Activated CD8-positive, alpha-beta memory T cell treated with anti-CD3 and anti-CD28 coated beads for 4 hours (primary cell): Measurements from ENCODE around the gene TPSD1.
"Not testable (repeated sequence)": the region's sequence is repeated elsewhere in the genome, so short reads cannot be mapped to it uniquely, and the experiment has no call there.

Experiments used
- DNase-seq, 2 donors: peaks; one replicate each; pipeline ENCODE4 v3.0.0-alpha.2; 2020; ENCODE audit warnings: low read depth in 2 of 2

TPSD1 gene

DNA sequence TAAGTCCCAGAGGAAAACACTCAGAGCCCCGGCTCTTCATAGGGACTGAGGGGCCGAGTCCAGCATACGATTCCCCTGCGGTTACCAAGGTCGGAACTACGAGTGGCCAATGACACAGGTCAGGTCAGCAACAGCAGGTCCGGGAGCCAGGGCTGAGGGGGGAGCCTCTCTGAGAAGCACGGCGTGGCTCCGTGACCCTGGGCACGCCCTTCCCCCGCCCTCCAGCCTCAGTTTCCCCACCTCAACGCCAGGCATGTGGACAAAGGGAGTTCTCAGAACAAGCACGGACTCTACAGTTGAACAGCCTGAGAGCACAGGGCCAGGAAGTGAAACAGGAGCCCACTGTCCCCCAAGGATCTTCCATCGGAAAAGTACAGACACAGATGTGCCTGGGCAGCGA, 25.6 kb downstream of the TPSD1 start:
- DNase-seq = no peak

DNA sequence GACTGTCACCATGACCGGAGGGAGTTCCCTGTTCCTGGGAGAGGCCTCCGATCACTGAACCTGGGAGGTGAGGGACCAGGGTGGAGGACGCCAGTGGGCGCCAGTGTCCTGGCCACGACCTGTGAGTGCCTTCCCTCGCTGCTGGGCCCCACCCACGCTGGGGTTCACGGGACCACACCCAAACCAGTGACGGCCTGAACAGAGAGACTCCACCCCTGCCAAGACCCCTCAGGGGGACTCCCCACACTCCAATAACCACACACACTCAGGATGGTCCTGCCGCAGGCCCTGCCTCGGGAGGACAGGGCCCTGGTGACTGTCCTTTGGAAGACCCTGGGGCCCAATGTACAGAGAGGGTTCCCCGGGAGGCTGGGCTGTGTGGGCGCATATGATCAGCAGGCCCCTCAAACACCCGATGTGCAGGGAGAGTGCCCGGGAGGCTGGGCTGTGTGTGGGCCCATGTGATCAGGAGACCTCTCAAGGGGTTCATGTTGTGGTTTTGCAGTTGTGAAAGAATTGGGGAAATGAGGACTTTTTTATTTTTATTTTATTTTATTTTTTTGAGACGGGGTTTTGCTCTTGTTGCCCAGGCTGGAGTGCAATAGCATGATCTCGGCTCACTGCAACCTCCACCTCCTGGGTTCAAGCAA, 26.6 kb downstream of the TPSD1 start:
- DNase-seq = no peak

DNA sequence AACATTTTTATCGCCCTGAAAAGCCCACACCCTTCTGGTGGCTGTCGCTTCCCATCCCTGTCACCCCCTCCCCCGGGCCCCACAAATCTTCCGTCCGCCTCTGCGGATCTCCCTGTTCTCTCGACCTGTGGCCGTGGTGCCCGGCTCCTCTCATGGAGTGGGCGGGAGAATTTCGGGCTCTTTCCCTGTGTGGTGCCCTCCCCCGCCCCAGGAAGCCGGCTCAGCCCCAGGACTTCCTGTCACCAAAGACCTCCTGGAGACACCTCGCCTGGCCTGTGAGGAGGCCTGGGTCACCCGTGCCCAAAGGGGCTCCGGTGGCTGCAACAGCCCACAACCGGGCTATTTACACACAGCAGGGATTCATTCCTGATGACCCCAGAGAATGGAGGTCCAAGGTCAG, 27.4 kb downstream of the TPSD1 start:
- no peak for DNase-seq

GRCh38 chr16:1283996-1284616, 28.2 kb downstream of the TPSD1 start:
- DNase-seq = no peak

DNA sequence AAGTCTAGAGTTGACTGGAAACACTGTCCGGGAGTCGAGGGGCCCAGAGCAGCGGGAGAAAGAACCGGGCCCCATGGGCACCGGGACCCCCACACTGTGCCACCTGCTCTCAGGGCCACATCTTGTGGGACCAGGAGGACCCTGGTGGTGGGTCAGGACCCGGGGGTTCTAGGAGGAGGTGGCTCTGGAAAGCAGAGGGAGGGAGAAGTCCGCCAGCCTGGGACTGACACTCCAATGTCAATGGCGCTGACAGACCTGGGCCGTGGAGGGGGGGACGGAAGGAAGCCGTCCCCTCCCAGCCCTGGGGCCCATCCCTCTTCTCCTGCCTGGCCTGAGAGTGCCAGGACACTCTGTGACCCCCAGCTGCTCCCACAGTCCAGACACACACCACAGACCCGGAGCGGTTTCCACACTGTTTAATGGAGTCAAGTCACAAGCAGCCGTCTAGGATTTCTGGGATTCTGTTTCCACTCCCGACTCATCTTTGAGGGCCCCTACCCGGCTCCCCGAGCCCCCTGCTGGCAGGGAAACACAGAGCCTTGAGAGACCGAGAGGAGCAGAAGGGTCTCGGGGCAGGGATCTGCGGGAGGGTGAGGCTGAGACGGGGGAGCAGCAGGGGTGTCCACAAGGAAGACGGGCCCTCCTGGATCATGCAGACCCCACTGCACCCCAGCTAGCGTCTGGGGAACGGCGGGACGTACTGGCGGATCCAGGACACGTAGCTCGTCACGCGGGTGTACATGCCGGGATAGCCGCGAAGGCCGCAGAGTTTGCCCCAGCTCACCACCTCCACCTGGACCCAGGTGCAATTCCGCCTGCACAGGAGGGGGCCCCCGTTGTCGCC, 30.0 kb downstream of the TPSD1 start:
- DNase-seq = no peak

DNA sequence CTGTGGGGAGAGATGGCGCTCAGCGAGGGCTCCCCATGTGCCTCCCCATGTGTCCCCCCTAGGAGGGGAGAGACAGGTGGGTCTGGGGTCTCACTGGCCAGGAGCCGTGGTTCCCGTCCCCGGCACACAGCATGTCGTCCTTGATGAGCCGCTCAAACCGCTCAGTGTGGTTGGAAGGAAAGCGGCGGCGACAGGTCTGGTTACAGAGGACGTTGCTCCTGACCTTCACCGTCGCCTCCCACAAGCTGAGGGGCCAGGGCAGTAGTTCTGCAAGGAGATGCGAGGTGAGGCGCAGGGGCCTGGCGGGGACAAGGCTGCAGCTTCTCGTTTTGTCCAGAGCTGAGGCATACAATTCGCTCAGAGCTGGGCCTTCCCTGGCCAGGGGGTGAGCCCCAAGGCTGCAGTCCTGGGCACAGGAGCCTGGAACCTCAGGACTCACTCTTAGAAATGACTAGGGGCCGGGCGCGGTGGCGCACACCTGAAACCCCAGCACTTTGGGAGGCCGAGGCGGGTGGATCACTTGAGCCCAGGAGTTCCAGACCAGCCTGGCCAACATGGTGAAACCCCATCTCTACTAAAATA, 30.7 kb downstream of the TPSD1 start:
- DNase-seq = no peak

DNA sequence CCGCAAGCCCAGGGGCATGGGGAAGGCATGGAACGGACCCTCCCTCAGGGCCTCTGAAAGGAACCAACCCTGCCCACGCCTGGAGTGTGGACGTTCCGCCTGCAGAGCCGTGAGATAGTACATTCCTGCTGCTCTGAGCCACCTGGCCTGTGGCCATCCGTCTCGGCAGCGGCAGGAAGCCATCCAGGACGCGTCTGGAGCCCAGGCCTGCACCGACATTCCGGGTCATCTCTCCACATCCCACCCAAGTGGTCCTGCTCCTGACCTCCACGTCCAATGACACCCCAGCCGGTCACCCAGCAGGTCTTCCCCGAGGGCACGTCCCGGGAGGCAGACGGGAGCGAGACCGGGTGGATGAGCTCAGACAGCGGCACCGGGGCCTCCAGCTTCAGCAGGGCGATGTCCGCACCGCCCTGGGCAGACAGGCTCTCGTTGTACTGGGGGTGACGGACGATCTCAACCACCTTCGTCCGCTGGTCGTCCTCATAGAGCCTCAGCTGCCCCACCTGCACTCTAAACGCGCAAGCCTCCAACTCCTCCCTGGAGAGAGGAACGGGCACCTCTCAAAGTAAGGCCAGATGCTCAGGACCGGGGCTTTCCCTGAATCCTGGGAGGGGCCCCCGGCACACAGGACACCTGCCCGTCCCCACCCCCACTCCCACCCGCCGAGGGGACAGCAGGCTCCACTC, 32.3 kb downstream of the TPSD1 start:
- no peak for DNase-seq

DNA sequence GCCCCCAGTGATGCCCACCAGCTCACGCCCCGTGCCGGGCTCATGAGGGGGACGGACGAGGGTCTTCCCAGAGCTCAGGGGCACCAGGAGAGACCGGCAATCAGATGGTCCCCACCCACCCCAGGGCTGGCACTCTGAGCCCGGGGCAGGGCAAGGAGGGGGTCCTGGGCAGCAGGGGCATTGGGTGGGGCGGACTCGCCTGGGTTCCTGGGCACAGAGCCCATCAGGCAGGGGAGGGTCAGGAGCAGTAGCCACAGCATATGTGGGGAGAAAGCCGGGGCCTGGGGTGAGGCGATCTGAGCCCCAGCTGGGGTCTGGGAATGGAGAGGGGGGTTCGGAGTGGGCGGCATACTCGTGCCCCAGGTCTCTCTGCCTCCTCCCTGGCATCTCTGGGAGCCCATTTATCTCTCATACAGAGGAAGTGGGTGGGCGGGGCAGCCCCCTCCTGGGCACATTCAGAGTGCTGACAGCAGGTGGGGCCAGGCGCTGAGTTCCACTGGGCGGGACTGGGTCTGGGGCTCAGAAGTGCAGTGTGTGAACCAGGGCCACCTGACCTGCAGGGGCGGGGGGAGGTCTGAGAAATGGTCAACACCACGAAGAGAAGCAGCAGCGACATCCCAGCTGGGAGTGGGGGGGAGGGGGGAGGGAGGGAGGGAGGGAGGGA, 33.1 kb downstream of the TPSD1 start:
- DNase-seq = no peak

- DNase-seq = no peak
These were observed 33.6 kb downstream of the TPSD1 start for GRCh38 chr16:1289477-1289866.

- DNase-seq = no peak
These were observed 34.2 kb downstream of the TPSD1 start for GRCh38 chr16:1290063-1290501.

GRCh38 chr16:1290860-1291575, 35.1 kb downstream of the TPSD1 start:
- no peak for DNase-seq

GRCh38 chr16:1291576-1291974, 35.7 kb downstream of the TPSD1 start:
- DNase-seq = no peak

GRCh38 chr16:1292208-1292607, 36.3 kb downstream of the TPSD1 start:
- DNase-seq = not testable (repeated sequence)

- not testable (repeated sequence) for DNase-seq
These were observed 36.9 kb downstream of the TPSD1 start for GRCh38 chr16:1292808-1293207.

DNA sequence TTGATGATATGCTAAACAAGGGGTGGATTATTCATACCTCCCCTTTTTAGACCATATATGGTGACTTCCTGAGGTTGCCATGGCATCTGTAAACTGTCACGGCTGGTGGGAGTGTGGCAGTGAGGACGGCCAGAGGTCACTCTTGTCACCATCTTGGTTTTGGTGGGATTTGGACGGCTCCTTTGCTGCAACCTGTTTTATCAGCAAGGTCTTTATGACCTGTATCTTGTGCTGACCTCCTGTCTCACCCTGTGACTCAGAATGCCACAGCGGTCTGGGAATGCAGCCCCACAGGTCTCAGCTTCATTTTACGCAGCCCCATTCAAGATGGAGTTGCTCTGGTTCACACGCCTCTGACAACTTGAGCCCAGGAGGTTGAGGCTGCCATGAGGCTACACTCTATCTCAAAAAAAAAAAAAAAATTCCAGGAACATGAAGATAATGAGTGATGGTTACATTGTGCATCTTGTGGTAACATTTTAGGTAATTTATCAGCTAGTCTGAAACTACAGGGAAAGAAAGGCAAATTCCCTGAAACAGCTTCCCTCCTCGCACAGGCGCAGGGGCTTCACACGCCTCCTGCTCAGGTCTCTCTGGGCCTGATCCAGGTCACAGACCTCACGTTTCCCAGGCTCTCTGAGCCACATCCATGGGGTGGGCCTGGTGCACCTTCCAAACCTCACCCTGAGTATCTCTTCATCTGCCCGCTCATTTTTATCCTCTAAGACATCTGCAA, 38.2 kb downstream of the TPSD1 start:
- no peak for DNase-seq

- DNase-seq = no peak
These were observed 39.6 kb downstream of the TPSD1 start for GRCh38 chr16:1295465-1295864.

- not testable (repeated sequence) for DNase-seq
These were observed 40.8 kb downstream of the TPSD1 start for GRCh38 chr16:1296688-1297017.

DNA sequence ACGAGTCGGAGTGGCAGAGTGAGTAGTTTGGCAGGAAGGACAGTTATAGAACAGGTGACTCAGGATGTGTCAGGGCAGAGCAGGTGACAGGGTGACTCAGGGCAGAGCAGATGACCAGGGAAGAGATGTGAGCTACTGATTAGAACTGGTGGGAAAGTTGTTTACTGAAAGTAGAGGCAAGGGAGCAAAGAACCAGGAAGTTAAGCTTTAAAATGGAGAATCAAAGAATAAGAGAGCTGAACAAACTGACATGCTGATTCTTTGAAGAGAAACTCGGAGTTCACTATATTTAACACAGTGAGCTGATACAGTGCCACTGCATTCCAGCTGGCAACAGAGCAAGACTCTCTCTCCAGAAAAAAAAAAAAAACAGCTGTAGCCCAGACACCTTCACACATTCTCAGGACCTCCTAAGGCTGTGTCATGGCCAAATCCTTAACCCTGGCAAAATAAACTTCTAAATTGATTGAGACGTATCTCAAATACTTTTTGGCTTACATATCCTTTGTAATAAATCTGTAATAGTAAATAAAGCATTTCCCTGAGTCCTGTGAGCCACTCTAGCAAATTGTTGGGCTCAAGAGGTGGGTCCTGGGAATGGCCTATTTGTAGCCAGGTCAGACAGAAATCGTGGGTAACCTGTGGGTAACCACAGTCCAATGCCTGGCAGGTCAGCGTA, 41.3 kb downstream of the TPSD1 start:
- DNase-seq = no peak

GRCh38 chr16:1298406-1298805, 42.5 kb downstream of the TPSD1 start:
- DNase-seq = no peak
